CD4-positive, alpha-beta T cell (primary cell): Measurements from ENCODE around the gene RBBP7. TPM values are rescaled to one million over a fixed set of nuclear protein-coding genes. Genes with fewer than 3 reads are reported as not detected.

ENCODE experiments used
- ATAC-seq: fragments of 200-7000 bp; cut with Tn5 transposase; one replicate; pipeline ENCODE4 v1.10.0; 2022; ENCODE audit warnings: mild to moderate bottlenecking; ENCODE audit not compliant: poor library complexity
- CTCF ChIA-PET: fragments of 350-600 bp; sonication (Branson Sonifier 250); formaldehyde crosslinking; loops from one replicate; lab custom pipeline; 2021; ENCODE audit warnings: antibody characterized with exemption, inconsistent platforms; lab: Charles Lee
- POLR2A ChIA-PET: fragments of 350-600 bp; sonication (Branson Sonifier 250); formaldehyde crosslinking; loops from one replicate; lab custom pipeline; 2021; ENCODE audit warnings: antibody characterized with exemption, inconsistent platforms; lab: Charles Lee
- DNase-seq, 14 experiments: peaks; one replicate each; pipeline ENCODE4 v3.0.0-alpha.2; 2013 to 2020; ENCODE audit warnings: mixed read lengths in 2 of 14
- H3K27ac ChIP-seq, 2 donors: one replicate each; pipeline versions ENCODE4 v1.5.1 to v1.7.0; 2013; ENCODE audit warnings: low read length in 2 of 2, low read depth in 1 of 2, mild to moderate bottlenecking in 1 of 2
- H3K27me3 ChIP-seq, 2 experiments: 1 replicate in 1 of 2; 2 replicates in 1 of 2; pipeline versions ENCODE4 v1.6.1 to v1.7.0; 2013; ENCODE audit warnings: low read length in 2 of 2, control low read depth in 1 of 2, mild to moderate bottlenecking in 1 of 2, moderate library complexity in 1 of 2; ENCODE audit not compliant: insufficient read depth in 2 of 2, control insufficient read depth in 1 of 2
- H3K36me3 ChIP-seq: one replicate; pipeline ENCODE4 v1.6.1; 2013; ENCODE audit warnings: low read length, control low read depth; ENCODE audit not compliant: insufficient read depth
- H3K4me1 ChIP-seq: one replicate; pipeline ENCODE4 v1.6.1; 2013; ENCODE audit warnings: low read length, control low read depth; ENCODE audit not compliant: insufficient read depth
- H3K4me3 ChIP-seq: one replicate; pipeline ENCODE4 v1.5.1; 2013; ENCODE audit warnings: mild to moderate bottlenecking, low read length, moderate library complexity
- H3K9me3 ChIP-seq, 2 experiments: 1 replicate in 1 of 2; 2 replicates in 1 of 2; pipeline versions ENCODE4 v1.6.1 to v1.7.0; 2013; ENCODE audit warnings: low read length in 2 of 2, mild to moderate bottlenecking in 2 of 2, control low read depth in 1 of 2, moderate library complexity in 1 of 2; ENCODE audit not compliant: control insufficient read depth in 1 of 2, insufficient read depth in 1 of 2
- H3K27ac Mint-ChIP-seq: one replicate; pipeline ENCODE4 v1.8.0; 2020; ENCODE audit warnings: mixed read lengths
- H3K27me3 Mint-ChIP-seq: one replicate; pipeline ENCODE4 v1.8.0; 2021; ENCODE audit warnings: mixed read lengths
- H3K36me3 Mint-ChIP-seq: one replicate; pipeline ENCODE4 v1.8.0; 2021; ENCODE audit warnings: low read depth, mixed read lengths
- H3K4me1 Mint-ChIP-seq: one replicate; pipeline ENCODE4 v1.8.0; 2021; ENCODE audit warnings: low read depth, mixed read lengths
- H3K4me3 Mint-ChIP-seq: one replicate; pipeline ENCODE4 v1.8.0; 2020; ENCODE audit warnings: mild to moderate bottlenecking, mixed read lengths
- H3K9me3 Mint-ChIP-seq: one replicate; pipeline ENCODE4 v1.8.0; 2020; ENCODE audit warnings: mixed read lengths
- CTCF ChIP-seq: fragments of 200-600 bp; IDR thresholded peaks from one replicate; pipeline ENCODE4 v1.8.0; 2022; ENCODE audit warnings: antibody characterized with exemption, mild to moderate bottlenecking
- intact Hi-C, 2 experiments: fragments of 100-400 bp; cut with DNase I in 1 of 2; cut with micrococcal nuclease in 1 of 2; formaldehyde crosslinking; loops; one replicate each; pipeline versions ENCODE4 v1.15.1 to v1.9.0; 2023 to 2025; cut with DNase I, micrococcal nuclease
- total RNA-seq, 174 experiments: library from RNA in 2 of 174; stranded (reverse) in 2 of 174; gene quantifications; one replicate each; pipeline ENCODE4 v1.2.3 and lab custom pipeline; 2021 to 2026

RBBP7 gene
- total RNA-seq, 2 experiments from 2014 or later = 104 to 110 TPM

GRCh38 chrX:16807548-16807947 is 62.6 kb downstream of the RBBP7 start:
- Histone ChIP-seq H3K27me3 (no peaks in the 10 kb centered on the region), H3K4me1 (no peaks in the 10 kb centered on the region), H3K36me3 (no peaks in the 10 kb centered on the region), H3K27ac (no peak overlapping the region), H3K4me3 (no peak overlapping the region), H3K9me3 (no peaks in the 10 kb centered on the region)
- H3K4me1 Mint-ChIP-seq = peaks cover 22% of the 10 kb centered on the region
- CTCF ChIA-PET = no interaction called here
- H3K4me3 Mint-ChIP-seq = no peak overlapping the region
- POLR2A ChIA-PET = no interaction called here
- H3K27me3 Mint-ChIP-seq = no peaks in the 10 kb centered on the region
- no peak for DNase-seq
- no peaks in the 10 kb centered on the region for H3K9me3 Mint-ChIP-seq
- no peak for ATAC-seq
- no peak overlapping the region for H3K27ac Mint-ChIP-seq
- TF ChIP-seq CTCF = no peak
- H3K36me3 Mint-ChIP-seq = peaks cover under 1% of the 10 kb centered on the region
- intact Hi-C loops = no loop called here

GRCh38 chrX:16804923-16805464 is 65.2 kb downstream of the RBBP7 start:
- no peaks in the 10 kb centered on the region for H3K9me3 ChIP-seq
- ATAC-seq (no peak), DNase-seq (no peak)
- Mint-ChIP-seq H3K36me3 (peaks cover 15% of the 10 kb centered on the region), H3K4me1 (peaks cover 22% of the 10 kb centered on the region), H3K27ac (no peak overlapping the region), H3K9me3 (no peaks in the 10 kb centered on the region), H3K4me3 (no peak overlapping the region), H3K27me3 (no peaks in the 10 kb centered on the region)
- no peaks in the 10 kb centered on the region for H3K27me3 ChIP-seq
- intact Hi-C loops = no loop called here
- no peaks in the 10 kb centered on the region for H3K4me1 ChIP-seq
- no peak overlapping the region for H3K4me3 ChIP-seq
- H3K36me3 ChIP-seq = no peaks in the 10 kb centered on the region
- POLR2A ChIA-PET = no interaction called here
- no peak overlapping the region for H3K27ac ChIP-seq
- CTCF ChIA-PET = no interaction called here
- TF ChIP-seq CTCF = no peak

GRCh38 chrX:16797841-16798240 is 72.3 kb downstream of the RBBP7 start:
- Histone ChIP-seq H3K27me3 (no peaks in the 10 kb centered on the region), H3K4me1 (no peaks in the 10 kb centered on the region), H3K9me3 (no peaks in the 10 kb centered on the region), H3K36me3 (peaks cover 3% of the 10 kb centered on the region), H3K27ac (no peak overlapping the region), H3K4me3 (no peak overlapping the region)
- ChIA-PET CTCF (interaction anchor here (0.8 kb wide), 1 partner anchor 30 kb away, joined by 3 read pairs; no protein-coding TSS in a partner anchor), POLR2A (no interaction called here)
- no peak for DNase-seq
- Mint-ChIP-seq H3K27ac (no peak overlapping the region), H3K36me3 (peaks cover 35% of the 10 kb centered on the region), H3K4me3 (no peak overlapping the region), H3K27me3 (no peaks in the 10 kb centered on the region), H3K4me1 (peaks cover 14% of the 10 kb centered on the region), H3K9me3 (no peaks in the 10 kb centered on the region)
- ATAC-seq = no peak
- no peak for TF ChIP-seq CTCF
- intact Hi-C loops = no loop called here
